Adipocyte (in vitro differentiated cells): ENCODE results near the gene TBC1D9.

Source experiments
- DNase-seq: peaks from one replicate; pipeline ENCODE4 v3.0.0-alpha.2; 2015; ENCODE audit warnings: low read depth
- H3K27me3 ChIP-seq: replicated peaks from 2 replicates; pipeline ENCODE4 v1.7.0; 2013; ENCODE audit warnings: mild to moderate bottlenecking, low read length, moderate library complexity; ENCODE audit not compliant: control insufficient read depth, insufficient read depth
- H3K36me3 ChIP-seq: 2 replicates; pipeline ENCODE4 v1.7.0; 2013; ENCODE audit warnings: low read length, mild to moderate bottlenecking, moderate library complexity; ENCODE audit not compliant: control insufficient read depth, insufficient read depth, severe bottlenecking
- H3K4me1 ChIP-seq: 2 replicates; pipeline ENCODE4 v1.7.0; 2013; ENCODE audit warnings: mild to moderate bottlenecking, low read length, moderate library complexity; ENCODE audit not compliant: control insufficient read depth, insufficient read depth
- H3K4me3 ChIP-seq: 2 replicates; pipeline ENCODE4 v1.7.0; 2013; ENCODE audit warnings: mild to moderate bottlenecking, low read length, moderate library complexity
- H3K9ac ChIP-seq: 2 replicates; pipeline ENCODE4 v1.7.0; 2013; ENCODE audit warnings: mild to moderate bottlenecking, low read length, moderate library complexity
- H3K9me3 ChIP-seq: 2 replicates; pipeline ENCODE4 v1.7.0; 2013; ENCODE audit warnings: mild to moderate bottlenecking, low read length, moderate library complexity; ENCODE audit not compliant: control insufficient read depth

Gene TBC1D9

DNA sequence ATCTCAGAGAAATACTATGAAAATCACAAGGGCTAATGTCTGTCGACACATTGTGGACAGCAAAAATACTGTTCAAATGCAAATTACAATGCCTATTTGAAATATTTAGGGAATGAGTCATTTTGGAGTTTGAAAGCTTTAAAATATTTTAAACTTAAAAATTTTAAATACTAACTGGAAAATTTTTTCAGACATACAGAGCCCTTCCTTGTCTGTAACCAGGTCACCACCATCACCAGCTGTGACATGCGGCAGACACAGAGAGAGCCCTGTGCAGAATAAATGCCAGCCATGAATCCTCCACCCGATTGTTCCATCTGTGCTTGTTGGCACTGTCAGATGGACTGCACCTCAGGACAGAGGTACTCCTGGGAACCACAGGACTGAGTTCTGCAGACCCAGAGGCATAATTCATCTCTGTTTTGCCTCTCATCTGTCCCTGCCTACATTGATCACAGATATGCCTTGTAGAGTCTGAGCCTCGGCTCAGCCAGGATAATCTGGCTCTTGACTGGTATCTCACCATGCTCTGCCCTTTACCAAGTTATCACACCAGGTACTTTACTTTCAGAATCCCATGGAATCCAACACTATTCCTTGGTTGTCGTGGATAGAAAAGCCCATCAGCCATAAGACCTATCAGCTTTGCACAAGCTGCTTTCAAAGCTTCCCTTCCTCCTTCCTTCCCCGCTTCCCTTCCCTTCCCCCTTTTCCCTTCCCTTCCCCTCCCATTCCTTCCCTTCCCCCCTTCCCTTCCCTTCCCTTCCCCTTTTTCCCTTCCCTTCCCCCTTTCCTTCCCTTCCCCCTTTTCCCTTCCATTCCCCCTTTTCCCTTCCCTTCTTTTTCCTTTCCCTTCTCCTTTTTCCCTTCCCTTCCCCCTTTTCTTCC lies 67.2 kb downstream of the TBC1D9 start:
- Histone ChIP-seq H3K4me3 (no peak overlapping the region), H3K9me3 (no peaks in the 10 kb centered on the region), H3K36me3 (peaks cover 17% of the 10 kb centered on the region), H3K4me1 (peaks cover 36% of the 10 kb centered on the region), H3K9ac (no peak overlapping the region), H3K27me3 (no peaks in the 10 kb centered on the region)
- peak; percentile 57 for DNase-seq

DNA sequence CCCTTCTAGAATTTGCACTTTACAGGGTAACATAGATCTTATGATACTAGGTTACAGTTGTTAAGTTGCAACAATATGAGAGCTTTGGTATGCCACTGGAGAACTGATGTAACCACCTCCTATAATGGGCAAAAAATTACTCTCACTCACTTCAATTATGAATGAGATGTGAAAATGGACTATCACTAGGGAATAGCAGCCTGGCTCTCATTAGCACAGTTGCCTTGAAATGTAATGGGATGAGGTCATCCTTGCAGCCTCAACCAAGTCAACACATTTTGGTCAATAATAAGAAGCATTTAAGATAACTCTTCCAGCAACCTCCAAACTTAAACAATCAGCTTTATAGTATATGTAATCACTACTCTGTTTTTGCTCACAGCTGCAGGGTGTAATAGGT lies 69.4 kb downstream of the TBC1D9 start:
- H3K36me3 ChIP-seq = peaks cover 17% of the 10 kb centered on the region
- H3K9ac ChIP-seq = no peak overlapping the region
- H3K27me3 ChIP-seq = no peaks in the 10 kb centered on the region
- H3K4me1 ChIP-seq = peaks cover 19% of the 10 kb centered on the region
- DNase-seq = peak; percentile 44
- no peaks in the 10 kb centered on the region for H3K9me3 ChIP-seq
- H3K4me3 ChIP-seq = no peak overlapping the region

- no peaks in the 10 kb centered on the region for H3K9me3 ChIP-seq
- peaks cover 19% of the 10 kb centered on the region for H3K36me3 ChIP-seq
- H3K27me3 ChIP-seq = no peaks in the 10 kb centered on the region
- no peak for DNase-seq
- no peak overlapping the region for H3K9ac ChIP-seq
- H3K4me3 ChIP-seq = no peak overlapping the region
- H3K4me1 ChIP-seq = peaks cover 8% of the 10 kb centered on the region
These were observed 71.9 kb downstream of the TBC1D9 start for GRCh38 chr4:140684314-140684713.

- Histone ChIP-seq H3K4me1 (no peaks in the 10 kb centered on the region), H3K9ac (no peak overlapping the region), H3K27me3 (no peaks in the 10 kb centered on the region), H3K4me3 (no peak overlapping the region), H3K9me3 (no peaks in the 10 kb centered on the region), H3K36me3 (peaks cover 46% of the 10 kb centered on the region)
- DNase-seq = no peak
These were observed 75.0 kb downstream of the TBC1D9 start for GRCh38 chr4:140681201-140681600.

DNA sequence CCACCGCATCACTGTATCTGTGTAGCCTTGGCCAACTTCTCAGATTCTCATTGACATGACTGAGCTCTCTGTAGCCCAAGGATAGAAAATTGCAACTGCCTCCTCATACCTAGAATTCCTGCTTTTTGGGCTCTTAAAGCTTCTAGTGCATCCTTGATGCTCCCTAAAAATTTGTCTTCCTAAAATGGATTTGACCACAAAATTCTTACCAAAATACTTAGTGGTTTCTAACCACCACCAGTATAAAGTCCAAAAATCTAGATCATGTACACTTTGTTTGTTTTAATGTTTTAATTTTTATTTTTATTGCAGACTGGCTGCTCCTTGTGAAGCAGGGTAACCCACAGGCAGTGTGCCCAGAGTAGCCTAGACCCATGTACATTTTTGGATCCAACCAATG lies 75.5 kb downstream of the TBC1D9 start:
- H3K9ac ChIP-seq = no peak overlapping the region
- H3K27me3 ChIP-seq = no peaks in the 10 kb centered on the region
- H3K36me3 ChIP-seq = peaks cover 46% of the 10 kb centered on the region
- H3K4me1 ChIP-seq = no peaks in the 10 kb centered on the region
- H3K4me3 ChIP-seq = no peak overlapping the region
- no peak for DNase-seq
- no peaks in the 10 kb centered on the region for H3K9me3 ChIP-seq

DNA sequence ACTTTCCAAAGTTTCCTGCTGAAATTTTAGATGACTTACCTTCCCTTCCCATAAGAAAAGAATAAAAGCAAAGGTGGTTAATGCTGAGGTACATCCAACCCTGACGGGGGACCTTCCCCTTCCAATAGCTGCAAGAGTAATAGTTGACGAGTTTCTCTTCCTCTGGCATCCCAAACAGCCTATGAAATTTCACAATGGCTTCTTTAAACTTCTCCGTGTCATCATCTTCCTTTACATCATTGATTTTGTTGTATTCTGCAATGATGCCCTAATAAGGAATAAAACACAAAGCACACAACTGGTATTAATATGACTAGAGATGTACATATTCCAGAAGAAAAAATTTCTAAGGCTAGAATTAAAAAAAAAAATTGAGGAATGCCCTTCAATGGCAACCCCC lies 76.6 kb downstream of the TBC1D9 start:
- Histone ChIP-seq H3K9me3 (no peaks in the 10 kb centered on the region), H3K36me3 (peaks cover 42% of the 10 kb centered on the region), H3K9ac (no peak overlapping the region), H3K4me3 (no peak overlapping the region), H3K4me1 (no peaks in the 10 kb centered on the region), H3K27me3 (no peaks in the 10 kb centered on the region)
- no peak for DNase-seq

- no peak overlapping the region for H3K9ac ChIP-seq
- DNase-seq = no peak
- H3K4me3 ChIP-seq = no peak overlapping the region
- no peaks in the 10 kb centered on the region for H3K9me3 ChIP-seq
- no peaks in the 10 kb centered on the region for H3K4me1 ChIP-seq
- H3K36me3 ChIP-seq = peaks cover 42% of the 10 kb centered on the region
- H3K27me3 ChIP-seq = no peaks in the 10 kb centered on the region
These were observed 80.5 kb downstream of the TBC1D9 start for GRCh38 chr4:140675599-140676231.

DNA sequence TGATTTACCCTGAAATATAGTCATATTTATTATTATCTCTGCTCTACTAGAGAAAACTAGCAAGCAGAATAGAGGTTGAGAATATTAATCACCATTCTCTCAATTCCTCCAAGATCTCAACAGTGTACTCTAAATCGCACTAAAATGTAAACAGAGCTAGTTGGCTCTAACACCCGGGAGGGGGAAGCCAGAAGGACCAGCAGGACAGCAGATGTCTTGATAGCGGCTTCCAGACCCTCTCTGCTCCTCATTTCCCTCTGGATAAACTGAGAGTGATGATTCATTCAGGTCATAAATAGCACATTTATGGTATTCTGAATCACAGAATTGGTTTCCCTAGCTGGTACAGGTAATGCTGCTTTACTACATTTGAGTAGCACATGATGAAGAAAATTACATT lies 82.5 kb downstream of the TBC1D9 start:
- DNase-seq = no peak
- H3K27me3 ChIP-seq = no peaks in the 10 kb centered on the region
- no peaks in the 10 kb centered on the region for H3K4me1 ChIP-seq
- H3K4me3 ChIP-seq = no peak overlapping the region
- no peaks in the 10 kb centered on the region for H3K9me3 ChIP-seq
- peaks cover 54% of the 10 kb centered on the region for H3K36me3 ChIP-seq
- no peak overlapping the region for H3K9ac ChIP-seq

GRCh38 chr4:140672416-140672815 lies 83.8 kb downstream of the TBC1D9 start:
- H3K36me3 ChIP-seq = peaks cover 54% of the 10 kb centered on the region

DNA sequence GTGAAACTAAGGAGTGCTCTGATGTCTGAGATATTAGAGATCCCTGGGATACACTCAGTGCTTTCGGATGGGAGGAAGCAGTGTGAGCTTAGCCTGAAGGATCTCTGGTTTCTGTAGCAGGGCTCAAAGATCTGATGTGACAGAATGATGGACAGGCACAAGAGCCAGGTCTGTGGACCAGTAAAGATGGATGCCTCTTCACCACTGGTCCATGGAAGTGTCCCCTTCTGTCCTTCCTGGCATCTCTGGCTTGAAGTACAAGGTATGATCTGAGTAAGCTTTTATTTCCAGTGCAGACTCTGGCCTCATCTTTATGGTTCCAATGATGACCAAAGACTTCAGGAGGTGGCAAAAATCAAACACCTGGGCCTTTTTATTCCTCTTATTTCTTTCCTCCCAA lies 88.1 kb downstream of the TBC1D9 start:
- DNase-seq = no peak
- H3K27me3 ChIP-seq = no peaks in the 10 kb centered on the region
- no peaks in the 10 kb centered on the region for H3K9me3 ChIP-seq
- no peaks in the 10 kb centered on the region for H3K4me1 ChIP-seq
- H3K36me3 ChIP-seq = peaks cover 46% of the 10 kb centered on the region
- H3K9ac ChIP-seq = no peak overlapping the region
- H3K4me3 ChIP-seq = no peak overlapping the region

More at GRCh38 chr4:140672416-140672815, 83.8 kb downstream of the TBC1D9 start:
- no peak for DNase-seq
- Histone ChIP-seq H3K9me3 (no peaks in the 10 kb centered on the region), H3K27me3 (no peaks in the 10 kb centered on the region), H3K4me1 (no peaks in the 10 kb centered on the region), H3K9ac (no peak overlapping the region), H3K4me3 (no peak overlapping the region)

GRCh38 chr4:140666889-140667614 lies 89.1 kb downstream of the TBC1D9 start:
- no peak overlapping the region for H3K4me3 ChIP-seq
- H3K36me3 ChIP-seq = peaks cover 47% of the 10 kb centered on the region
- H3K27me3 ChIP-seq = no peaks in the 10 kb centered on the region
- no peaks in the 10 kb centered on the region for H3K4me1 ChIP-seq
- H3K9ac ChIP-seq = no peak overlapping the region
- H3K9me3 ChIP-seq = no peaks in the 10 kb centered on the region
- DNase-seq = no peak
